Measurements from ENCODE around the gene SHTN1. TPM values are rescaled to one million over a fixed set of nuclear protein-coding genes. Genes with fewer than 3 reads are reported as not detected.
A peak's percentile ranks its signal among the peaks of the same experiment; 100 is the strongest.

The SHTN1 gene
- total and polyA plus RNA-seq, 2 donors from 2014 or later, result 14.0 to 44.2 TPM

- Histone ChIP-seq H3K36me3 (ENCODE audit: control insufficient read depth in 2 of 3, insufficient read depth in 3 of 3, low read length in 3 of 3) (no peaks in the 10 kb centered on the region), H3K27me3 (ENCODE audit: control insufficient read depth, insufficient read depth, low read length) (no peaks in the 10 kb centered on the region), H3K9me3 (ENCODE audit: control insufficient read depth in 2 of 3, insufficient read depth in 1 of 3, low read length in 3 of 3) (no peaks in the 10 kb centered on the region), H3K4me1 (ENCODE audit: control insufficient read depth in 2 of 3, insufficient read depth in 2 of 3, low read depth in 1 of 3, low read length in 3 of 3) (peaks cover 2 to 6% (median 6%) of the 10 kb centered on the region in 3 donors), H3K27ac (ENCODE audit: low read depth in 2 of 2, low read length in 2 of 2) (no peak overlapping the region), H3K4me3 (ENCODE audit: low read length in 3 of 3) (no peak overlapping the region), H3K9ac (ENCODE audit: low read length in 3 of 3) (no peak overlapping the region)
- no peak for FAIRE-seq
- intact Hi-C loops (cut with DNase I), result no loop called here
- TF ChIP-seq CTCF (IDR thresholded peaks at IDR 0.05; ENCODE audit: borderline replicate concordance, extremely low read depth, insufficient read depth), result no peak
- no peak for DNase-seq
These were observed 115.9 kb downstream of the SHTN1 start for GRCh38 chr10:116889066-116889465.

- Histone ChIP-seq H3K9me3 (ENCODE audit: control insufficient read depth in 2 of 3, insufficient read depth in 1 of 3, low read length in 3 of 3) (no peaks in the 10 kb centered on the region), H3K27ac (ENCODE audit: low read depth in 2 of 2, low read length in 2 of 2) (no peak overlapping the region), H3K4me3 (ENCODE audit: low read length in 3 of 3) (no peak overlapping the region), H3K27me3 (ENCODE audit: control insufficient read depth, insufficient read depth, low read length) (no peaks in the 10 kb centered on the region), H3K36me3 (ENCODE audit: control insufficient read depth in 2 of 3, insufficient read depth in 3 of 3, low read length in 3 of 3) (no peaks in the 10 kb centered on the region), H3K4me1 (ENCODE audit: control insufficient read depth in 2 of 3, insufficient read depth in 2 of 3, low read depth in 1 of 3, low read length in 3 of 3) (peaks cover 2 to 6% (median 6%) of the 10 kb centered on the region in 3 donors), H3K9ac (ENCODE audit: low read length in 3 of 3) (no peak overlapping the region)
- no peak for TF ChIP-seq CTCF (IDR thresholded peaks at IDR 0.05; ENCODE audit: borderline replicate concordance, extremely low read depth, insufficient read depth)
- DNase-seq (peak in 1 of 5 donors; percentile 19), FAIRE-seq (no peak)
- intact Hi-C loops (cut with DNase I), result no loop called here
These were observed 116.5 kb downstream of the SHTN1 start for GRCh38 chr10:116888380-116889055.

GRCh38 chr10:116886772-116887171 is 118.2 kb downstream of the SHTN1 start:
- TF ChIP-seq CTCF (IDR thresholded peaks at IDR 0.05; ENCODE audit: borderline replicate concordance, extremely low read depth, insufficient read depth), result no peak
- FAIRE-seq (no peak), DNase-seq (peak in 1 of 5 donors; percentile 23)
- Histone ChIP-seq H3K36me3 (ENCODE audit: control insufficient read depth in 2 of 3, insufficient read depth in 3 of 3, low read length in 3 of 3) (no peaks in the 10 kb centered on the region), H3K4me3 (ENCODE audit: low read length in 3 of 3) (no peak overlapping the region), H3K27ac (ENCODE audit: low read depth in 2 of 2, low read length in 2 of 2) (no peak overlapping the region), H3K9ac (ENCODE audit: low read length in 3 of 3) (no peak overlapping the region), H3K27me3 (ENCODE audit: control insufficient read depth, insufficient read depth, low read length) (no peaks in the 10 kb centered on the region), H3K4me1 (ENCODE audit: control insufficient read depth in 2 of 3, insufficient read depth in 2 of 3, low read depth in 1 of 3, low read length in 3 of 3) (peaks cover 0 to 6% (median 6%) of the 10 kb centered on the region in 3 donors), H3K9me3 (ENCODE audit: control insufficient read depth in 2 of 3, insufficient read depth in 1 of 3, low read length in 3 of 3) (no peaks in the 10 kb centered on the region)
- intact Hi-C loops (cut with DNase I), result no loop called here
